Calu3 (cell line): ENCODE results near the gene PDE1A. TPM values are rescaled to one million over a fixed set of nuclear protein-coding genes. Genes with fewer than 3 reads are reported as not detected.

Experiments used
- BruUV-seq: library from RNA; stranded (reverse); fragments of 400-500 nt; replicated peaks from 2 replicates; lab custom pipeline; 2021; lab: Mats Ljungman, UMichigan
- CTCF ChIA-PET: fragments of 300-600 bp; sonication (Branson Sonifier 250); formaldehyde crosslinking; loops from one replicate; lab custom pipeline; 2022; ENCODE audit warnings: antibody characterized with exemption; lab: Charles Lee
- DNase-seq: peaks from one replicate; pipeline ENCODE4 v3.0.0; 2022
- H3K27ac Mint-ChIP-seq: one replicate; pipeline ENCODE4 v1.8.0; 2022; ENCODE audit warnings: mixed read lengths; ENCODE audit not compliant: unreplicated experiment
- H3K27me3 Mint-ChIP-seq: one replicate; pipeline ENCODE4 v1.8.0; 2022; ENCODE audit warnings: mixed read lengths; ENCODE audit not compliant: unreplicated experiment
- H3K36me3 Mint-ChIP-seq: one replicate; pipeline ENCODE4 v1.8.0; 2022; ENCODE audit warnings: mild to moderate bottlenecking, moderate library complexity, mixed read lengths; ENCODE audit not compliant: insufficient read depth, unreplicated experiment
- H3K4me1 Mint-ChIP-seq: one replicate; pipeline ENCODE4 v1.8.0; 2022; ENCODE audit warnings: mild to moderate bottlenecking, low read depth, mixed read lengths; ENCODE audit not compliant: unreplicated experiment
- H3K4me3 Mint-ChIP-seq: one replicate; pipeline ENCODE4 v1.8.0; 2022; ENCODE audit warnings: mild to moderate bottlenecking, low read depth, moderate library complexity, mixed read lengths; ENCODE audit not compliant: unreplicated experiment
- H3K9me3 Mint-ChIP-seq: one replicate; pipeline ENCODE4 v1.8.0; 2022; ENCODE audit warnings: low read depth, mixed read lengths; ENCODE audit not compliant: unreplicated experiment
- CTCF ChIP-seq: fragments of 200-600 bp; IDR thresholded peaks from one replicate; pipeline ENCODE4 v1.8.0; 2022; ENCODE audit warnings: antibody characterized with exemption; ENCODE audit not compliant: unreplicated experiment
- intact Hi-C: fragments of 100-400 bp; cut with micrococcal nuclease; formaldehyde crosslinking; loops from one replicate; pipeline ENCODE4 v1.10.0; 2022; ENCODE audit not compliant: unreplicated experiment
- total RNA-seq: library from RNA; stranded (reverse); gene quantifications from 2 replicates; pipeline ENCODE4 v1.2.3, GENCODE V29; 2022

The PDE1A gene
- total RNA-seq, 1 experiment from 2014 or later = 0.26 TPM

- H3K4me3 Mint-ChIP-seq = no peak overlapping the region
- H3K27me3 Mint-ChIP-seq = no peaks in the 10 kb centered on the region
- CTCF ChIA-PET = no interaction called here
- no peaks in the 10 kb centered on the region for H3K9me3 Mint-ChIP-seq
- no peak for TF ChIP-seq CTCF
- H3K36me3 Mint-ChIP-seq = no peaks in the 10 kb centered on the region
- intact Hi-C loops = no loop called here
- H3K4me1 Mint-ChIP-seq = no peaks in the 10 kb centered on the region
- no peak for DNase-seq
- BruUV-seq = no TSS peak
- no peak overlapping the region for H3K27ac Mint-ChIP-seq
Observed at GRCh38 chr2:182302972-182303371, 123.9 kb downstream of the PDE1A start.

- no peak for DNase-seq
- no peaks in the 10 kb centered on the region for H3K4me1 Mint-ChIP-seq
- no peaks in the 10 kb centered on the region for H3K9me3 Mint-ChIP-seq
- TF ChIP-seq CTCF = no peak
- no peak overlapping the region for H3K27ac Mint-ChIP-seq
- CTCF ChIA-PET = no interaction called here
- no TSS peak for BruUV-seq
- no peaks in the 10 kb centered on the region for H3K27me3 Mint-ChIP-seq
- intact Hi-C loops = no loop called here
- H3K4me3 Mint-ChIP-seq = no peak overlapping the region
- H3K36me3 Mint-ChIP-seq = no peaks in the 10 kb centered on the region
Observed at GRCh38 chr2:182302174-182302573, 124.7 kb downstream of the PDE1A start.

GRCh38 chr2:182301093-182301492 is 125.7 kb downstream of the PDE1A start:
- TF ChIP-seq CTCF = no peak
- no peak overlapping the region for H3K4me3 Mint-ChIP-seq
- no peak for DNase-seq
- CTCF ChIA-PET = no interaction called here
- intact Hi-C loops = no loop called here
- BruUV-seq = no TSS peak
- no peak overlapping the region for H3K27ac Mint-ChIP-seq
- no peaks in the 10 kb centered on the region for H3K9me3 Mint-ChIP-seq
- no peaks in the 10 kb centered on the region for H3K27me3 Mint-ChIP-seq
- no peaks in the 10 kb centered on the region for H3K36me3 Mint-ChIP-seq
- H3K4me1 Mint-ChIP-seq = no peaks in the 10 kb centered on the region

GRCh38 chr2:182300608-182301007 is 126.2 kb downstream of the PDE1A start:
- no peaks in the 10 kb centered on the region for H3K36me3 Mint-ChIP-seq
- no peak for DNase-seq
- CTCF ChIA-PET = no interaction called here
- no peaks in the 10 kb centered on the region for H3K9me3 Mint-ChIP-seq
- no peak overlapping the region for H3K27ac Mint-ChIP-seq
- no peak for TF ChIP-seq CTCF
- H3K27me3 Mint-ChIP-seq = no peaks in the 10 kb centered on the region
- no TSS peak for BruUV-seq
- H3K4me1 Mint-ChIP-seq = no peaks in the 10 kb centered on the region
- intact Hi-C loops = no loop called here
- no peak overlapping the region for H3K4me3 Mint-ChIP-seq

- no peak for TF ChIP-seq CTCF
- no peaks in the 10 kb centered on the region for H3K9me3 Mint-ChIP-seq
- BruUV-seq = no TSS peak
- no peak overlapping the region for H3K27ac Mint-ChIP-seq
- H3K36me3 Mint-ChIP-seq = no peaks in the 10 kb centered on the region
- DNase-seq = no peak
- H3K4me3 Mint-ChIP-seq = no peak overlapping the region
- H3K4me1 Mint-ChIP-seq = no peaks in the 10 kb centered on the region
- no peaks in the 10 kb centered on the region for H3K27me3 Mint-ChIP-seq
- CTCF ChIA-PET = no interaction called here
- intact Hi-C loops = no loop called here
Observed at GRCh38 chr2:182299632-182300031, 127.2 kb downstream of the PDE1A start.
